Activated CD4-positive, alpha-beta memory T cell treated with anti-CD3 and anti-CD28 coated beads, Interleukin-2, amount 10 ng/mL, durations not matched to agents 7 days and 5 days (primary cell): Measurements from ENCODE around the gene RNPS1. TPM values are rescaled to one million over a fixed set of nuclear protein-coding genes. Genes with fewer than 3 reads are reported as not detected.

Experiments
- CTCF ChIA-PET: fragments of 350-600 bp; sonication (Branson Sonifier 250); formaldehyde crosslinking; loops from one replicate; lab custom pipeline; 2021; ENCODE audit warnings: antibody characterized with exemption, inconsistent platforms; lab: Charles Lee
- POLR2A ChIA-PET: fragments of 350-600 bp; sonication (Branson Sonifier 250); formaldehyde crosslinking; loops from one replicate; lab custom pipeline; 2021; ENCODE audit warnings: antibody characterized with exemption; lab: Charles Lee
- DNase-seq: peaks from one replicate; pipeline ENCODE4 v3.0.0-alpha.2; 2020
- H3K27ac Mint-ChIP-seq: one replicate; pipeline ENCODE4 v1.8.0; 2021; ENCODE audit warnings: mild to moderate bottlenecking, mixed read lengths
- H3K27me3 Mint-ChIP-seq: one replicate; pipeline ENCODE4 v1.8.0; 2021; ENCODE audit warnings: mixed read lengths
- H3K36me3 Mint-ChIP-seq: one replicate; pipeline ENCODE4 v1.8.0; 2021; ENCODE audit warnings: low read depth, mixed read lengths
- H3K4me1 Mint-ChIP-seq: one replicate; pipeline ENCODE4 v1.8.0; 2021; ENCODE audit warnings: mixed read lengths
- H3K4me3 Mint-ChIP-seq: one replicate; pipeline ENCODE4 v1.8.0; 2021; ENCODE audit warnings: mild to moderate bottlenecking, mixed read lengths
- H3K9me3 Mint-ChIP-seq: one replicate; pipeline ENCODE4 v1.8.0; 2021; ENCODE audit warnings: mixed read lengths
- total RNA-seq, 2 experiments: library from RNA; stranded (reverse); gene quantifications; one replicate each; pipeline ENCODE4 v1.2.3, GENCODE V29; 2021

RNPS1 gene
- total RNA-seq, 2 experiments from 2014 or later, result 218 to 222 TPM

DNA sequence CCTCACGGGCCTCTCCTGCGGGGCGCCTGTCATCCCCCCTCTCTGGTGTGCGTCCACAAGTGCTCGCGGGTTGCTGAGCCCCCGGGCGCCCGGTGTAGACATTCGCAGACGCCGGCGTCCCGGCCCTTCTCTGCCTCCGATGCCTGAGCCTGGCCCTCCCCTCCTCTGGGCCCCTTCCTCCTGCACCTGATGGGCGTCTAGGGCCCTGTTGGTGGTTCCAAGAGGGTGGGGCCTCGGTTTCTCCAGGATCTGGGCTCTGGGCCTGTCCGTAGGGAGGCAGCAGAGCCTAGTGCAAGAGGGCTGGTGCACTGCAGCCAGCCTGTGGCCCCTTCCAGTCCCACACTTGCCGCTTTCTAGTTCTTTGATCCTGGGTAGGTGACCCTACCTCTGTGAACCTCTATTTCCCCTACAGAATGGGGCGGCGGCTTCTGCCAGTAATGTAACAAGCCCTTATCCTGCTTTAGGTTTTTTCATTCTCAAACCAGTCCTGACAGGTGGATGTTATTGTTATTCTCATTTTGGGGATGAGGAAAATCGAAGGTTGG is 43.9 kb downstream of the RNPS1 start:
- CTCF ChIA-PET, result no interaction called here
- Mint-ChIP-seq H3K9me3 (no peaks in the 10 kb centered on the region), H3K36me3 (peaks cover 3% of the 10 kb centered on the region)

DNA sequence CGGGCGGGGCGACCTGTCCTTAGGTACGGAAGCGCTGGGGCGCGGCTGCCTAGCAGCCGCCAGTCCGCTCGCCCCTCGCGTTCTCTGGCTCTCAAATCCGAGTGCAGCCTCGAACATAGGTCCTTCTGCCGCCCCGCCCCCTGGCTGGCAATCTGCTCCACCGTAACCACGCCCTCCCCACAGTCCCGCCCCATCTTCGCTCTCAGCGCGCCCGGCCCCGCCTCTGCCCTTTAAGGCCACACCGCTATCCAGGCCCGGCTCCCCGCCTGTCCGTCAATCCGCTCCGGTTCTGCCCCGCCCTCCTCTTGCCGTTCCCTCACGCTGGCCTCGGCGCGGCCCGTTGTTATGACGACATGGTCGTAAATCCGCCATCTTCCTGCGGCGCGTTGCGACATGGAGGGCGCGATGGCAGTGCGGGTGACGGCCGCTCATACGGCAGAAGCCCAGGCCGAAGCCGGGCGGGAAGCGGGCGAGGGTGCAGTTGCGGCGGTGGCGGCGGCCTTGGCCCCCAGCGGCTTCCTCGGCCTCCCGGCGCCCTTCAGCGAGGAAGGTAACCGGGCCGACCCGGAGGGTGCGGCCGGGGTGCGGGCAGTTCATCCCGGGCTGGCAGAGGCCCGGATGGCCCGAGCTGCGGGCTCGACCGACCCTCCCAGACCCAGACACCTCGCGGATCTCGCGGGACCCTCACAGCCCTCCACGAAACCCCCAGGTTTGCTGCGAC is 44.5 kb downstream of the RNPS1 start, which contains the start of gene E4F1:
E4F1 (plus strand) TSS at position 371 of the 721 bp plus-strand sequence; CDS start at position 394, 23 bp downstream.
- peak; percentile 100 for DNase-seq
- CTCF ChIA-PET, result interaction anchor here (1.2 kb wide), 1 partner anchor 9 kb away, joined by 5 read pairs; the partner anchor contains the start of gene PGP
- POLR2A ChIA-PET, result interaction anchor here (0.6 to 2.2 kb wide), 6 partner anchors 9 to 309 kb away, joined by 3 to 13 read pairs (median 4); partner anchors contain the start of genes ATP6V0C, PGP and TRAF7
- Mint-ChIP-seq H3K9me3 (no peaks in the 10 kb centered on the region), H3K4me3 (peak within 1 kb of the TSS; percentile 84), H3K27me3 (no peaks in the 10 kb centered on the region), H3K4me1 (peaks cover 22% of the 10 kb centered on the region), H3K27ac (peak within 1 kb of the TSS; percentile 74), H3K36me3 (peaks cover 3% of the 10 kb centered on the region)

More for the DNA sequence above, 43.9 kb downstream of the RNPS1 start:
- no peaks in the 10 kb centered on the region for H3K27me3 Mint-ChIP-seq
- peak overlapping the region; percentile 65 for H3K27ac Mint-ChIP-seq
- POLR2A ChIA-PET, result interaction anchor here (0.6 to 2.2 kb wide), 3 partner anchors 10 to 309 kb away, joined by 3 to 13 read pairs (median 4); partner anchors contain the start of genes PGP and TRAF7
- H3K4me3 Mint-ChIP-seq, result peak overlapping the region; percentile 84
- DNase-seq, result peak; percentile 43
- H3K4me1 Mint-ChIP-seq, result peaks cover 22% of the 10 kb centered on the region

DNA sequence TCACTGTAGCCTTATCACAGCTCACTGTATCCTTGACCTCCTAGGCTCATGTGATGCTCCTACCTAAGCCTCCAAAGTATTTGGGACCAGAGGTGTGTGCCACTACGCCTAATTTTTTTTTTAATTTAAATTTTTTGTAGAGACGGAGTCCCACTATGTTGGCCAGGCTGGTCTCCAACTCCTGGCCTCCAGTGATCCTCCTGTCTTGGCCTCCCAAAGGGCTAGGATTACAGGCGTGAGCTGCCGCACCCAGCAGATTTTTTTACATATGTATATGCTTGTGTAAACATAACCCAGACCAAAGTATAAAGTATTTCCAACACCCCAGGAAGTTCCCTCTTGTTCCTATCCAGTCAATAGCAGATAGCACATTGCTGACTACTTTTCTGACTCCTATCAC is 51.6 kb downstream of the RNPS1 start:
- DNase-seq, result no peak
- Mint-ChIP-seq H3K27ac (peak overlapping the region; percentile 82), H3K4me1 (peaks cover 25% of the 10 kb centered on the region), H3K4me3 (peak overlapping the region; percentile 47), H3K27me3 (no peaks in the 10 kb centered on the region), H3K36me3 (peaks cover 10% of the 10 kb centered on the region), H3K9me3 (no peaks in the 10 kb centered on the region)
- ChIA-PET POLR2A (interaction anchor here (1.3 to 3.7 kb wide), 4 partner anchors 12 to 61 kb away, joined by 3 to 43 read pairs (median 21); partner anchors contain the start of genes ECI1, MLST8 and TRAF7), CTCF (interaction anchor here (0.9 to 1.9 kb wide), 2 partner anchors 17 to 76 kb away, joined by 3 to 5 read pairs; no protein-coding TSS in a partner anchor)

GRCh38 chr16:2214719-2214968 is 53.3 kb downstream of the RNPS1 start, which contains the start of gene PGP:
PGP (minus strand) TSS chr16:2214840; CDS start chr16:2214777, 63 bp downstream.
- Mint-ChIP-seq H3K9me3 (no peaks in the 10 kb centered on the region), H3K36me3 (peaks cover 10% of the 10 kb centered on the region), H3K27ac (peak within 1 kb of the TSS; percentile 82), H3K27me3 (no peaks in the 10 kb centered on the region), H3K4me1 (peaks cover 25% of the 10 kb centered on the region), H3K4me3 (peak within 1 kb of the TSS; percentile 82)
- no peak for DNase-seq
- CTCF ChIA-PET, result interaction anchor here (1.0 to 2.0 kb wide), 6 partner anchors 8 to 306 kb away, joined by 3 to 8 read pairs (median 5); partner anchors contain the start of genes AMDHD2, E4F1, ECI1 and TRAF7
- POLR2A ChIA-PET, result interaction anchor here (0.6 to 3.7 kb wide), 16 partner anchors 9 to 537 kb away, joined by 3 to 43 read pairs (median 6); partner anchors contain the start of genes DNASE1L2, E4F1, ECI1 and JPT2

- ChIA-PET POLR2A (interaction anchor here (1.0 to 3.7 kb wide), 15 partner anchors 9 to 536 kb away, joined by 3 to 43 read pairs (median 7); partner anchors contain the start of genes DNASE1L2, E4F1, ECI1 and JPT2), CTCF (interaction anchor here (1.0 to 2.0 kb wide), 6 partner anchors 7 to 306 kb away, joined by 3 to 8 read pairs (median 5); partner anchors contain the start of genes AMDHD2, E4F1, ECI1 and TRAF7)
- Mint-ChIP-seq H3K36me3 (peaks cover 10% of the 10 kb centered on the region), H3K27ac (peak overlapping the region; percentile 52), H3K9me3 (no peaks in the 10 kb centered on the region), H3K27me3 (no peaks in the 10 kb centered on the region), H3K4me1 (peaks cover 25% of the 10 kb centered on the region), H3K4me3 (peak overlapping the region; percentile 76)
- no peak for DNase-seq
Measured at GRCh38 chr16:2213817-2214718, 53.9 kb downstream of the RNPS1 start.

GRCh38 chr16:2212362-2213324 is 55.3 kb downstream of the RNPS1 start:
- H3K27me3 Mint-ChIP-seq, result no peaks in the 10 kb centered on the region
- peak overlapping the region; percentile 76 for H3K4me3 Mint-ChIP-seq
- POLR2A ChIA-PET, result interaction anchor here (0.8 kb wide), 1 partner anchor 39 kb away, joined by 3 read pairs; the partner anchor contains the start of gene ECI1
- peaks cover 28% of the 10 kb centered on the region for H3K4me1 Mint-ChIP-seq
- H3K27ac Mint-ChIP-seq, result peak overlapping the region; percentile 38
- CTCF ChIA-PET, result no interaction called here
- no peak for DNase-seq
- peaks cover 19% of the 10 kb centered on the region for H3K36me3 Mint-ChIP-seq
- no peaks in the 10 kb centered on the region for H3K9me3 Mint-ChIP-seq

GRCh38 chr16:2211923-2212347 is 56.0 kb downstream of the RNPS1 start:
- no peaks in the 10 kb centered on the region for H3K27me3 Mint-ChIP-seq
- ChIA-PET POLR2A (interaction anchor here (0.8 to 0.9 kb wide), 2 partner anchors 38 to 40 kb away, joined by 3 read pairs; partner anchors contain the start of gene ECI1), CTCF (no interaction called here)
- no peak for DNase-seq
- H3K4me3 Mint-ChIP-seq, result peak overlapping the region; percentile 54
- peak overlapping the region; percentile 11 for H3K27ac Mint-ChIP-seq
- H3K9me3 Mint-ChIP-seq, result no peaks in the 10 kb centered on the region
- H3K36me3 Mint-ChIP-seq, result peaks cover 26% of the 10 kb centered on the region
- peaks cover 35% of the 10 kb centered on the region for H3K4me1 Mint-ChIP-seq

DNA sequence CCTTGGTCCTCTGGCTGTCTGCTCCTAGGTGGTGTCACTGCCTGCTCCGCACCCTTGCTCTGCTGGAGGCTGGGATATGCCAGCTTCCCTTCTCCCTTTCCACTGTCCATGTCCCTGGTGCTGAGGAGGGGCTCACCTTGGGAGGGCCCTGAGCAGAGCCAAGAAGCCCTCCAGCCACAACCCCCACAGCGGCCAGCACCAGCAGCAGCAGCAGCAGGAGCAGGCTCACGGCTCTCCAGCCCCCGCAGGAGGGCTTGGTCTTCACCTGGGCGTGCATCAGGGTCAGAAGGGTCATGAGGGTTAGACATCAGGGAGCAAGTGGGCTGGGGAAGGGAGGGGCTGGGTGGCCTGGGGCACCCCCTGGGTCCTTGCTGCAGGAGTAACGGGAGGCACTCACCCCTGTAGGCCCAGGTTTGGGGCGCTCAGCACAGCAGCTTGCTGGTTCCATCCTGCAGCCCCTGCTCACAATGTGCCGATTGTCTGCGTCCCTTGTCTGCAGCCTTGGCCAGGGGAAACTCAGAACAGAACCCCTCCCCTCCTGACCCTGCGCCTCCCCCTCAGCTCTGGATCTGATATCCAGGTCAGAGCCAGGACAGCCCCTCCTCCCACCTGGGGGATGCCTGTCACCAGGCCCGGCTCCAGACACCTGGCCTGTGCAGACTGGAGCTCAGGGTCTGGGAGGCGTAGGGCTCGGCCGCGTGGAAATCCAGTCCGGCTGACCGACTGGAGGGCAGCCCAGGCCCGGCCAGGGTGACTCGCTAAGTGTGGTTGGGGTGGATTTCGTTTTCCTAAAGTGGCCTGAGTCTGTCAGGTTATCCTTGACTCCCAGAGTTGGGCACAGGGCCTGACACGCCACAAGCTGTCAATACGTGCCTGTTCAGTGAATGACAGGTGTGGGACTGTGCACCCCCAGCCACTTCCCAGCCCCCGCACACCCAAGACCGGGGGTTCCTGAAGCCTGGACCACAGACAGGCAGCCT is 57.2 kb downstream of the RNPS1 start, which contains the start of gene BRICD5:
BRICD5 (minus strand) TSS at position 478 of the 980 bp plus-strand sequence; CDS start at position 448, 30 bp downstream.
- Mint-ChIP-seq H3K36me3 (peaks cover 29% of the 10 kb centered on the region), H3K27me3 (no peaks in the 10 kb centered on the region), H3K4me3 (no peak within 1 kb of the TSS), H3K9me3 (no peaks in the 10 kb centered on the region), H3K27ac (no peak within 1 kb of the TSS), H3K4me1 (peaks cover 42% of the 10 kb centered on the region)
- CTCF ChIA-PET, result no interaction called here
- DNase-seq, result no peak
- POLR2A ChIA-PET, result interaction anchor here (0.6 to 2.8 kb wide), 4 partner anchors 11 to 56 kb away, joined by 3 to 11 read pairs (median 3); partner anchors contain the start of genes ECI1 and TRAF7

DNA sequence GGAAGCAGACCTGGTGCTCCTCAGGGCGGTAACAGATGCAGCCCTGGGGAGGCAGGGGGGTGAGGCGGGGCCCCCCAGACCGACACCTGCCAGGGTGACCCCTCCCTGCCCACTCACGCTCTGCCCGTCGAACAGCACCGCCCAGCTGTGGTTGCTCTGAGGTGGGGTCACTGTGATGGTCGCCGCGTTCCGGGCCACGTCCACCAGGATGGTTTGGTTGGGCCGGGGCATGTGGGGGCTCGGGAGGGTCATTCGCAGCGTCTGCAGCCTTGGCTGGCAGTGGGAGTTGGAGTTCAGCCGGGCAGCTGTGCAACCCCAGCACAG is 58.0 kb downstream of the RNPS1 start:
- CTCF ChIA-PET, result no interaction called here
- POLR2A ChIA-PET, result interaction anchor here (0.6 to 2.8 kb wide), 2 partner anchors 10 to 56 kb away, joined by 3 to 11 read pairs; partner anchors contain the start of gene TRAF7
- Mint-ChIP-seq H3K9me3 (no peaks in the 10 kb centered on the region), H3K36me3 (peaks cover 29% of the 10 kb centered on the region), H3K27me3 (no peaks in the 10 kb centered on the region), H3K4me1 (peaks cover 40% of the 10 kb centered on the region), H3K27ac (no peak overlapping the region), H3K4me3 (no peak overlapping the region)
- no peak for DNase-seq

- ChIA-PET POLR2A (interaction anchor here (0.6 to 2.8 kb wide), 2 partner anchors 9 to 55 kb away, joined by 3 to 11 read pairs; partner anchors contain the start of gene TRAF7), CTCF (no interaction called here)
- H3K36me3 Mint-ChIP-seq, result peaks cover 29% of the 10 kb centered on the region
- no peaks in the 10 kb centered on the region for H3K9me3 Mint-ChIP-seq
- no peak overlapping the region for H3K4me3 Mint-ChIP-seq
- H3K4me1 Mint-ChIP-seq, result peaks cover 44% of the 10 kb centered on the region
- DNase-seq, result no peak
- no peak overlapping the region for H3K27ac Mint-ChIP-seq
- no peaks in the 10 kb centered on the region for H3K27me3 Mint-ChIP-seq
Measured at GRCh38 chr16:2209258-2210008, 58.5 kb downstream of the RNPS1 start.
